HCT116 (cell line): ENCODE measurements around the gene PPP1R2B. TPM values are rescaled to one million over a fixed set of nuclear protein-coding genes. Genes with fewer than 3 reads are reported as not detected.

Experiments used
- ATAC-seq: fragments of 200-7000 bp; cut with Tn5 transposase; 2 replicates; pipeline ENCODE4 v1.9.1; 2020; ENCODE audit warnings: mild to moderate bottlenecking, moderate library complexity
- BruUV-seq: library from RNA; stranded (reverse); fragments of 400-500 nt; replicated peaks from 2 replicates; lab custom pipeline; 2021; lab: Mats Ljungman, UMichigan
- CTCF ChIA-PET: fragments of 300-600 bp; sonication (Branson Sonifier 250); formaldehyde crosslinking; loops from one replicate; lab custom pipeline; 2021; ENCODE audit warnings: antibody characterized with exemption; lab: Charles Lee
- POLR2A ChIA-PET: fragments of 300-600, 350-600 bp; sonication (Branson Sonifier 250); formaldehyde crosslinking; loops from one replicate; lab custom pipeline; 2021; ENCODE audit warnings: antibody characterized with exemption; lab: Charles Lee
- RAD21 ChIA-PET, 2 experiments: fragments of 300-600 bp; sonication (Branson Sonifier 250); formaldehyde crosslinking; loops; one replicate each; lab custom pipeline; 2023; ENCODE audit warnings: low total read pairs in 2 of 2; ENCODE audit not compliant: uncharacterized antibody in 2 of 2, unreplicated experiment in 2 of 2, low non-redundant PET in 1 of 2; lab: Charles Lee
- DNase-seq: peaks from one replicate; pipeline ENCODE4 v3.0.0-alpha.2; 2010; ENCODE audit warnings: low read depth, low spot score
- H2AFZ ChIP-seq: fragments of 200-600 bp; shearing (Covaris generic), sonication (generic); 2 replicates; pipeline ENCODE4 v1.6.1; 2017; ENCODE audit warnings: low read depth, mixed run types, mixed read lengths, antibody characterized with exemption, low read length; ENCODE audit not compliant: poor library complexity, severe bottlenecking
- H3K27ac ChIP-seq: 2 replicates; pipeline ENCODE4 v1.5.1; 2012; ENCODE audit warnings: low read depth, low read length
- H3K27me3 ChIP-seq: fragments of 200-600 bp; sonication (generic); 2 replicates; pipeline ENCODE4 v1.6.1; 2016; ENCODE audit warnings: mixed run types, low read length, mixed read lengths; ENCODE audit not compliant: insufficient read depth
- H3K36me3 ChIP-seq, 2 experiments: fragments of 200-500 bp in 1 of 2; fragments of 200-600 bp in 1 of 2; sonication (Bioruptor generic) in 1 of 2; sonication (generic) in 1 of 2; 2 replicates each; pipeline versions ENCODE4 v1.5.1 to v1.6.1; 2014 to 2016; ENCODE audit warnings: low read length in 2 of 2, inconsistent platforms in 1 of 2, mixed read lengths in 1 of 2, mixed run types in 1 of 2; ENCODE audit not compliant: insufficient read depth in 2 of 2, control insufficient read depth in 1 of 2
- H3K4me1 ChIP-seq, 2 experiments: fragments of 200-600 bp in 1 of 2; sonication (generic) in 1 of 2; 2 replicates each; pipeline versions ENCODE4 v1.5.1 to v1.6.1; 2012 to 2017; ENCODE audit warnings: low read length in 2 of 2, inconsistent platforms in 1 of 2, mild to moderate bottlenecking in 1 of 2, mixed read lengths in 1 of 2, mixed run types in 1 of 2, moderate library complexity in 1 of 2; ENCODE audit not compliant: insufficient read depth in 2 of 2, control insufficient read depth in 1 of 2
- H3K4me2 ChIP-seq: fragments of 200-600 bp; sonication (generic); 2 replicates; pipeline ENCODE4 v1.6.1; 2017; ENCODE audit warnings: mixed run types, low read length, mixed read lengths
- H3K4me3 ChIP-seq, 2 experiments: fragments of 200-600 bp in 1 of 2; sonication (generic) in 1 of 2; replicated peaks in 1 of 2; 2 replicates each; pipeline ENCODE4 v1.5.1; 2011 to 2016; ENCODE audit warnings: low read length in 2 of 2, control low read depth in 1 of 2, low read depth in 1 of 2, mild to moderate bottlenecking in 1 of 2, mixed read lengths in 1 of 2, mixed run types in 1 of 2
- H3K79me2 ChIP-seq: fragments of 200-600 bp; sonication (generic); 2 replicates; pipeline ENCODE4 v1.6.1; 2017; ENCODE audit warnings: mild to moderate bottlenecking, mixed run types, low read length, moderate library complexity, mixed read lengths; ENCODE audit not compliant: insufficient read depth
- H3K9ac ChIP-seq: fragments of 200-600 bp; sonication (generic); 2 replicates; pipeline ENCODE4 v1.6.1; 2016; ENCODE audit warnings: low read length, mixed read lengths
- H3K9me2 ChIP-seq: fragments of 200-600 bp; sonication (generic), shearing (Covaris generic); 2 replicates; pipeline ENCODE4 v1.6.1; 2017; ENCODE audit warnings: mixed run types, mild to moderate bottlenecking, moderate library complexity; ENCODE audit not compliant: insufficient read depth
- H3K9me3 ChIP-seq, 2 experiments: fragments of 200-500 bp in 1 of 2; fragments of 200-600 bp in 1 of 2; sonication (Bioruptor generic) in 1 of 2; sonication (generic) in 1 of 2; 2 replicates each; pipeline ENCODE4 v1.6.1; 2014 to 2017; ENCODE audit warnings: low read length in 2 of 2, mixed read lengths in 2 of 2, inconsistent platforms in 1 of 2, low read depth in 1 of 2, mild to moderate bottlenecking in 1 of 2, mixed run types in 1 of 2, moderate library complexity in 1 of 2; ENCODE audit not compliant: control insufficient read depth in 1 of 2, insufficient read depth in 1 of 2
- H4K20me1 ChIP-seq: fragments of 200-600 bp; sonication (generic), shearing (Covaris generic); 2 replicates; pipeline ENCODE4 v1.6.1; 2017; ENCODE audit warnings: mixed run types, mild to moderate bottlenecking, moderate library complexity; ENCODE audit not compliant: insufficient read depth
- EZH2phosphoT487 ChIP-seq: fragments of 200-600 bp; IDR thresholded peaks from 2 replicates; pipeline ENCODE4 v1.6.1; 2018; ENCODE audit warnings: antibody characterized with exemption, borderline replicate concordance
- intact Hi-C: fragments of 100-400 bp; cut with micrococcal nuclease; formaldehyde crosslinking; loops from 2 replicates; pipeline ENCODE4 v1.10.0; 2022
- total RNA-seq: library from RNA; stranded (reverse); gene quantifications from one replicate; pipeline ENCODE4 v1.2.1, GENCODE V29; 2021; ENCODE audit not compliant: unreplicated experiment

The PPP1R2B gene
- total RNA-seq, 1 experiment from 2014 or later, result not detected

DNA sequence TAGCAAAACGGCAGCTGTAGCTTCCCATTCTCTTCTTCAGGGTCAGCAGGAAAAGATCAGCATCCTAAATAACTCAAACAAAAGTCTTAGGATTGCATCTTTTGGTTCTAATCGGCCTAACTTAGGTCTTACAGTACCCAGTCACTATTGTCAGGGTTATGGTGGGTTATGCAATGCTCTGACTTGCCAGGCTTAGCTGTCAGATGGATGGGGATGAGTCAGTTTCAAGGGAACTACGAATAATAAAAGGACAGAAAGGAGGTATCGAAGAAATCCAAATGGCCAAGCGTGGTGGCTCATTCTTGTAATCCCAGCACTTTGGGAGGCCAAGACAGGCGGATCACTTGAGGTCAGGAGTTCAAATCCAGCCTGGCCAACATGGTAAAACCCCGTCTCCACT, 46.5 kb downstream of the PPP1R2B start:
- no peaks in the 10 kb centered on the region for H3K36me3 ChIP-seq
- no peaks in the 10 kb centered on the region for H3K9me3 ChIP-seq
- POLR2A ChIA-PET, result no interaction called here
- BruUV-seq, result no TSS peak
- no peak for TF ChIP-seq EZH2phosphoT487
- TF ChIP-seq, all 23 proteins: peak for 0
- no peak overlapping the region for H3K9ac ChIP-seq
- H4K20me1 ChIP-seq, result no peaks in the 10 kb centered on the region; the same call in 1 of the 2 replicates
- H3K4me1 ChIP-seq, result no peaks in the 10 kb centered on the region
- H3K27me3 ChIP-seq, result peaks cover 6% of the 10 kb centered on the region; the same call in 1 of the 2 replicates
- intact Hi-C loops, result no loop called here
- no peak for DNase-seq
- H3K79me2 ChIP-seq, result no peaks in the 10 kb centered on the region
- no peaks in the 10 kb centered on the region for H3K9me2 ChIP-seq
- RAD21 ChIA-PET, result no interaction called here
- H2AFZ ChIP-seq, result no peak overlapping the region
- H3K27ac ChIP-seq, result no peak overlapping the region
- no peak for ATAC-seq
- no peak overlapping the region for H3K4me2 ChIP-seq
- H3K4me3 ChIP-seq, result no peak overlapping the region
- CTCF ChIA-PET, result no interaction called here

Other genes with a start within 250 kb of the PPP1R2B start
- not detected for gene TIMD4, start 112.9 kb downstream of the PPP1R2B start, total RNA-seq
- gene HAVCR1, start 208.8 kb downstream of the PPP1R2B start, total RNA-seq, result not detected